Neural cell (in vitro differentiated cells): ENCODE measurements around the gene LRPPRC. TPM values are rescaled to one million over a fixed set of nuclear protein-coding genes. Genes with fewer than 3 reads are reported as not detected.

ENCODE experiments used
- H2AFZ ChIP-seq: fragments of 200-600, 300-800 bp; sonication (generic), shearing (Covaris generic); 2 replicates; pipeline ENCODE4 v1.6.0; 2014; ENCODE audit warnings: low read depth, mild to moderate bottlenecking, antibody characterized with exemption, low read length, moderate library complexity
- H3F3A ChIP-seq: fragments of 200-600 bp; shearing (Covaris generic); 2 replicates; pipeline ENCODE4 v1.6.1; 2016; ENCODE audit warnings: mild to moderate bottlenecking, moderate library complexity, mixed read lengths, antibody characterized with exemption, low read length; ENCODE audit not compliant: insufficient read depth, poor library complexity, severe bottlenecking
- H3K27ac ChIP-seq: fragments of 200-600, 300-800 bp; sonication (generic), shearing (Covaris generic); 2 replicates; pipeline ENCODE4 v1.5.1; 2014; ENCODE audit warnings: mild to moderate bottlenecking, low read length, moderate library complexity
- H3K27me3 ChIP-seq: fragments of 300-800, 200-600 bp; sonication (generic), shearing (Covaris generic); 2 replicates; pipeline ENCODE4 v1.6.0; 2014; ENCODE audit warnings: mild to moderate bottlenecking, low read depth, low read length, moderate library complexity; ENCODE audit not compliant: insufficient read depth
- H3K36me3 ChIP-seq: fragments of 300-800, 200-600 bp; sonication (generic), shearing (Covaris generic); 2 replicates; pipeline ENCODE4 v1.5.1; 2014; ENCODE audit warnings: mild to moderate bottlenecking, antibody characterized with exemption, low read length, moderate library complexity; ENCODE audit not compliant: insufficient read depth
- H3K4me2 ChIP-seq: fragments of 300-800, 200-600 bp; sonication (generic), shearing (Covaris generic); 2 replicates; pipeline ENCODE4 v1.6.0; 2014; ENCODE audit warnings: mild to moderate bottlenecking, low read length
- H3K4me3 ChIP-seq: fragments of 300-800, 200-600 bp; sonication (generic), shearing (Covaris generic); 2 replicates; pipeline ENCODE4 v1.5.1; 2014; ENCODE audit warnings: mild to moderate bottlenecking, low read length, moderate library complexity
- H3K79me2 ChIP-seq: fragments of 200-600 bp; shearing (Covaris generic); replicated peaks from 2 replicates; pipeline ENCODE4 v1.6.0; 2014; ENCODE audit warnings: mild to moderate bottlenecking, low read length, moderate library complexity; ENCODE audit not compliant: insufficient read depth
- H3K9ac ChIP-seq: fragments of 300-800, 200-600 bp; sonication (generic), shearing (Covaris generic); 2 replicates; pipeline ENCODE4 v1.6.1; 2016; ENCODE audit warnings: mild to moderate bottlenecking, low read length, mixed read lengths
- H3K9me2 ChIP-seq: fragments of 200-600 bp; shearing (Covaris generic); 2 replicates; pipeline ENCODE4 v1.6.1; 2016; ENCODE audit warnings: mild to moderate bottlenecking, low read length, mixed read lengths; ENCODE audit not compliant: insufficient read depth
- H3K9me3 ChIP-seq: fragments of 200-600, 300-800 bp; sonication (generic), shearing (Covaris generic); 2 replicates; pipeline ENCODE4 v1.6.1; 2016; ENCODE audit warnings: mild to moderate bottlenecking, mixed run types, low read length, moderate library complexity, mixed read lengths
- H4K20me1 ChIP-seq: fragments of 200-600 bp; shearing (Covaris generic); 2 replicates; pipeline ENCODE4 v1.6.1; 2016; ENCODE audit warnings: mild to moderate bottlenecking, mixed run types; ENCODE audit not compliant: insufficient read depth
- EP300 ChIP-seq: fragments of 450-650 bp; conservative IDR thresholded peaks from 2 replicates; pipeline ENCODE4 v1.6.1; 2014; ENCODE audit warnings: antibody characterized with exemption, mild to moderate bottlenecking, moderate library complexity; ENCODE audit not compliant: poor library complexity, severe bottlenecking
- EZH2 ChIP-seq: fragments of 200-600, 300-800 bp; shearing (Covaris generic), sonication (generic); IDR thresholded peaks from 2 replicates; pipeline ENCODE4 v1.6.1; 2014; ENCODE audit warnings: antibody characterized with exemption, low read length, borderline replicate concordance, mild to moderate bottlenecking; ENCODE audit not compliant: insufficient read depth, poor library complexity, severe bottlenecking
- MXI1 ChIP-seq: fragments of 450-650 bp; conservative IDR thresholded peaks from 2 replicates; pipeline ENCODE4 v1.6.1; 2014; ENCODE audit warnings: antibody characterized with exemption, mild to moderate bottlenecking; ENCODE audit not compliant: poor library complexity, severe bottlenecking
- POLR2AphosphoS5 ChIP-seq: IDR thresholded peaks from 2 replicates; pipeline ENCODE4 v1.6.1; 2012
- RAD21 ChIP-seq: fragments of 450-650 bp; conservative IDR thresholded peaks from 2 replicates; pipeline ENCODE4 v1.6.1; 2014; ENCODE audit warnings: antibody characterized with exemption, mild to moderate bottlenecking, moderate library complexity
- SMC3 ChIP-seq: fragments of 450-650 bp; conservative IDR thresholded peaks from 2 replicates; pipeline ENCODE4 v1.6.1; 2014; ENCODE audit warnings: antibody characterized with exemption, mild to moderate bottlenecking, moderate library complexity; ENCODE audit not compliant: poor library complexity
- TAF1 ChIP-seq: IDR thresholded peaks from 2 replicates; pipeline ENCODE4 v1.6.1; 2012; ENCODE audit warnings: low read depth
- polyA plus RNA-seq: library from polyadenylated mRNA; depleted of rRNA; stranded (reverse); fragments of >200 nt; gene quantifications from 2 replicates; pipeline ENCODE4 v1.2.3, GENCODE V29; 2014
- TF ChIP-seq, protein P1 (sequence below): IDR thresholded peaks from 2 replicates; pipeline ENCODE4 v1.6.1; 2012; ENCODE audit warnings: borderline replicate concordance
- TF ChIP-seq, protein P2 (sequence below): fragments of 450-650 bp; IDR thresholded peaks from 2 replicates; pipeline ENCODE4 v1.5.1; 2014; ENCODE audit warnings: antibody characterized with exemption, mild to moderate bottlenecking, moderate library complexity; ENCODE audit not compliant: poor library complexity, severe bottlenecking

Gene LRPPRC
- polyA plus RNA-seq, 1 donor from 2014 or later = 63.1 TPM

GRCh38 chr2:43855292-43855691 lies 140.5 kb downstream of the LRPPRC start:
- TF ChIP-seq EZH2 (no peak), EP300 (no peak), MXI1 (no peak), RAD21 (no peak), TAF1 (no peak), POLR2AphosphoS5 (no peak), SMC3 (no peak)
- TF ChIP-seq, protein P1, sequence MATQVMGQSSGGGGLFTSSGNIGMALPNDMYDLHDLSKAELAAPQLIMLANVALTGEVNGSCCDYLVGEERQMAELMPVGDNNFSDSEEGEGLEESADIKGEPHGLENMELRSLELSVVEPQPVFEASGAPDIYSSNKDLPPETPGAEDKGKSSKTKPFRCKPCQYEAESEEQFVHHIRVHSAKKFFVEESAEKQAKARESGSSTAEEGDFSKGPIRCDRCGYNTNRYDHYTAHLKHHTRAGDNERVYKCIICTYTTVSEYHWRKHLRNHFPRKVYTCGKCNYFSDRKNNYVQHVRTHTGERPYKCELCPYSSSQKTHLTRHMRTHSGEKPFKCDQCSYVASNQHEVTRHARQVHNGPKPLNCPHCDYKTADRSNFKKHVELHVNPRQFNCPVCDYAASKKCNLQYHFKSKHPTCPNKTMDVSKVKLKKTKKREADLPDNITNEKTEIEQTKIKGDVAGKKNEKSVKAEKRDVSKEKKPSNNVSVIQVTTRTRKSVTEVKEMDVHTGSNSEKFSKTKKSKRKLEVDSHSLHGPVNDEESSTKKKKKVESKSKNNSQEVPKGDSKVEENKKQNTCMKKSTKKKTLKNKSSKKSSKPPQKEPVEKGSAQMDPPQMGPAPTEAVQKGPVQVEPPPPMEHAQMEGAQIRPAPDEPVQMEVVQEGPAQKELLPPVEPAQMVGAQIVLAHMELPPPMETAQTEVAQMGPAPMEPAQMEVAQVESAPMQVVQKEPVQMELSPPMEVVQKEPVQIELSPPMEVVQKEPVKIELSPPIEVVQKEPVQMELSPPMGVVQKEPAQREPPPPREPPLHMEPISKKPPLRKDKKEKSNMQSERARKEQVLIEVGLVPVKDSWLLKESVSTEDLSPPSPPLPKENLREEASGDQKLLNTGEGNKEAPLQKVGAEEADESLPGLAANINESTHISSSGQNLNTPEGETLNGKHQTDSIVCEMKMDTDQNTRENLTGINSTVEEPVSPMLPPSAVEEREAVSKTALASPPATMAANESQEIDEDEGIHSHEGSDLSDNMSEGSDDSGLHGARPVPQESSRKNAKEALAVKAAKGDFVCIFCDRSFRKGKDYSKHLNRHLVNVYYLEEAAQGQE = no peak
- TF ChIP-seq, protein P2, sequence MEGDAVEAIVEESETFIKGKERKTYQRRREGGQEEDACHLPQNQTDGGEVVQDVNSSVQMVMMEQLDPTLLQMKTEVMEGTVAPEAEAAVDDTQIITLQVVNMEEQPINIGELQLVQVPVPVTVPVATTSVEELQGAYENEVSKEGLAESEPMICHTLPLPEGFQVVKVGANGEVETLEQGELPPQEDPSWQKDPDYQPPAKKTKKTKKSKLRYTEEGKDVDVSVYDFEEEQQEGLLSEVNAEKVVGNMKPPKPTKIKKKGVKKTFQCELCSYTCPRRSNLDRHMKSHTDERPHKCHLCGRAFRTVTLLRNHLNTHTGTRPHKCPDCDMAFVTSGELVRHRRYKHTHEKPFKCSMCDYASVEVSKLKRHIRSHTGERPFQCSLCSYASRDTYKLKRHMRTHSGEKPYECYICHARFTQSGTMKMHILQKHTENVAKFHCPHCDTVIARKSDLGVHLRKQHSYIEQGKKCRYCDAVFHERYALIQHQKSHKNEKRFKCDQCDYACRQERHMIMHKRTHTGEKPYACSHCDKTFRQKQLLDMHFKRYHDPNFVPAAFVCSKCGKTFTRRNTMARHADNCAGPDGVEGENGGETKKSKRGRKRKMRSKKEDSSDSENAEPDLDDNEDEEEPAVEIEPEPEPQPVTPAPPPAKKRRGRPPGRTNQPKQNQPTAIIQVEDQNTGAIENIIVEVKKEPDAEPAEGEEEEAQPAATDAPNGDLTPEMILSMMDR = no peak
- H3F3A ChIP-seq = no peaks in the 10 kb centered on the region
- H3K36me3 ChIP-seq = no peaks in the 10 kb centered on the region

GRCh38 chr2:43854671-43855070 lies 141.1 kb downstream of the LRPPRC start:
- no peak overlapping the region for H3K4me2 ChIP-seq
- no peaks in the 10 kb centered on the region for H3K79me2 ChIP-seq
- no peaks in the 10 kb centered on the region for H3K9me3 ChIP-seq
- no peak overlapping the region for H3K27ac ChIP-seq
- H2AFZ ChIP-seq = no peak overlapping the region
- H3K4me3 ChIP-seq = no peak overlapping the region
- no peak overlapping the region for H3K9ac ChIP-seq
- no peaks in the 10 kb centered on the region for H3K9me2 ChIP-seq
- no peaks in the 10 kb centered on the region for H3F3A ChIP-seq
- TF ChIP-seq TAF1 (no peak), SMC3 (no peak), EZH2 (no peak), RAD21 (no peak), MXI1 (no peak), EP300 (no peak), POLR2AphosphoS5 (no peak)
- TF ChIP-seq, protein P2 = no peak
- TF ChIP-seq, protein P1 = no peak
- H3K36me3 ChIP-seq = no peaks in the 10 kb centered on the region
- peaks cover 3% of the 10 kb centered on the region for H3K27me3 ChIP-seq
- H4K20me1 ChIP-seq = no peaks in the 10 kb centered on the region

More at GRCh38 chr2:43855292-43855691, 140.5 kb downstream of the LRPPRC start:
- Histone ChIP-seq H3K79me2 (no peaks in the 10 kb centered on the region), H3K9ac (no peak overlapping the region), H2AFZ (no peak overlapping the region), H3K4me3 (no peak overlapping the region), H3K9me2 (no peaks in the 10 kb centered on the region), H4K20me1 (no peaks in the 10 kb centered on the region), H3K27ac (no peak overlapping the region), H3K9me3 (no peaks in the 10 kb centered on the region), H3K4me2 (no peak overlapping the region), H3K27me3 (peaks cover 3% of the 10 kb centered on the region)
